Measurements from ENCODE around the gene MRPL24.

MRPL24 gene

GRCh38 chr1:156741481-156741983, 644 bp upstream of the MRPL24 start:
- H3K4me3 ChIP-seq (ENCODE audit: low read length) = no peak overlapping the region
- H3K79me1 ChIP-seq (ENCODE audit: low read length) = peaks cover 14% of the 10 kb centered on the region
- WGBS (ENCODE audit: extremely low coverage, insufficient coverage, low lambda C conversion rate) = no CpG with 5 or more reads among the region's 8 CpGs
- H3K36me3 ChIP-seq (ENCODE audit: control insufficient read depth, insufficient read depth, low read length) = peaks cover 7% of the 10 kb centered on the region
- H3K56ac ChIP-seq (ENCODE audit: low read length) = peak overlapping the region; percentile 76
- H3K79me2 ChIP-seq (ENCODE audit: control insufficient read depth, insufficient read depth, low read length) = peaks cover 21% of the 10 kb centered on the region
- H3K9ac ChIP-seq (ENCODE audit: low read length) = peak overlapping the region; percentile 2
- H4K8ac ChIP-seq (ENCODE audit: low read depth, low read length) = no peak overlapping the region
- H2AK5ac ChIP-seq (ENCODE audit: low read length) = no peak overlapping the region
- H3K23ac ChIP-seq (ENCODE audit: low read length) = no peak overlapping the region
- DNase-seq = no peak
- H2BK15ac ChIP-seq (replicated peaks; ENCODE audit: low read depth) = no peak overlapping the region
- peak overlapping the region; percentile 21 for H3K4me2 ChIP-seq (ENCODE audit: low read length)
- H3K4me1 ChIP-seq (ENCODE audit: control insufficient read depth, low read depth, low read length) = peaks cover 16% of the 10 kb centered on the region
- no peak overlapping the region for H2BK5ac ChIP-seq (ENCODE audit: low read length)
- peak overlapping the region; percentile 26 for H3K27ac ChIP-seq (ENCODE audit: low read depth, low read length)
- no peak overlapping the region for H4K5ac ChIP-seq (ENCODE audit: low read length)
- H3K4ac ChIP-seq (ENCODE audit: low read depth, low read length) = no peak overlapping the region
- H2BK120ac ChIP-seq (ENCODE audit: low read depth, low read length) = no peak overlapping the region
- H3K27me3 ChIP-seq (ENCODE audit: insufficient read depth, low read length, poor library complexity) = no peaks in the 10 kb centered on the region
- H3K18ac ChIP-seq (ENCODE audit: low read length) = peak overlapping the region; percentile 28

GRCh38 chr1:156740237-156740740, 599 bp downstream of the MRPL24 start:
- H3K18ac ChIP-seq (ENCODE audit: low read length) = no peak overlapping the region
- peak overlapping the region; percentile 94 for H3K4me2 ChIP-seq (ENCODE audit: low read length)
- peak overlapping the region; percentile 82 for H3K4me3 ChIP-seq (ENCODE audit: low read length)
- H3K4ac ChIP-seq (ENCODE audit: low read depth, low read length) = peak overlapping the region; percentile 4
- peaks cover 7% of the 10 kb centered on the region for H3K4me1 ChIP-seq (ENCODE audit: control insufficient read depth, low read depth, low read length)
- WGBS (ENCODE audit: extremely low coverage, insufficient coverage, low lambda C conversion rate) = no CpG with 5 or more reads among the region's 7 CpGs
- no peak for DNase-seq
- no peak overlapping the region for H4K8ac ChIP-seq (ENCODE audit: low read depth, low read length)
- peak overlapping the region; percentile 56 for H3K27ac ChIP-seq (ENCODE audit: low read depth, low read length)
- peak overlapping the region; percentile 76 for H3K23ac ChIP-seq (ENCODE audit: low read length)
- H3K27me3 ChIP-seq (ENCODE audit: insufficient read depth, low read length, poor library complexity) = no peaks in the 10 kb centered on the region
- peaks cover 7% of the 10 kb centered on the region for H3K36me3 ChIP-seq (ENCODE audit: control insufficient read depth, insufficient read depth, low read length)
- H3K79me1 ChIP-seq (ENCODE audit: low read length) = peaks cover 7% of the 10 kb centered on the region
- H3K56ac ChIP-seq (ENCODE audit: low read length) = peak overlapping the region; percentile 98
- H3K79me2 ChIP-seq (ENCODE audit: control insufficient read depth, insufficient read depth, low read length) = peaks cover 9% of the 10 kb centered on the region
- no peak overlapping the region for H2BK15ac ChIP-seq (replicated peaks; ENCODE audit: low read depth)
- peak overlapping the region; percentile 56 for H2BK5ac ChIP-seq (ENCODE audit: low read length)
- no peak overlapping the region for H2BK120ac ChIP-seq (ENCODE audit: low read depth, low read length)
- H2AK5ac ChIP-seq (ENCODE audit: low read length) = peak overlapping the region; percentile 96
- peak overlapping the region; percentile 72 for H4K5ac ChIP-seq (ENCODE audit: low read length)
- H3K9ac ChIP-seq (ENCODE audit: low read length) = peak overlapping the region; percentile 97

GRCh38 chr1:156738916-156739315, 2.0 kb downstream of the MRPL24 start:
- no peak overlapping the region for H2BK15ac ChIP-seq (replicated peaks; ENCODE audit: low read depth)
- no peak overlapping the region for H2BK120ac ChIP-seq (ENCODE audit: low read depth, low read length)
- no peak overlapping the region for H3K4me2 ChIP-seq (ENCODE audit: low read length)
- H3K27me3 ChIP-seq (ENCODE audit: insufficient read depth, low read length, poor library complexity) = no peaks in the 10 kb centered on the region
- no peaks in the 10 kb centered on the region for H3K79me2 ChIP-seq (ENCODE audit: control insufficient read depth, insufficient read depth, low read length)
- H3K27ac ChIP-seq (ENCODE audit: low read depth, low read length) = no peak overlapping the region
- H3K4me1 ChIP-seq (ENCODE audit: control insufficient read depth, low read depth, low read length) = peaks cover 6% of the 10 kb centered on the region
- no peak overlapping the region for H4K8ac ChIP-seq (ENCODE audit: low read depth, low read length)
- no peak overlapping the region for H3K56ac ChIP-seq (ENCODE audit: low read length)
- no peak overlapping the region for H3K4me3 ChIP-seq (ENCODE audit: low read length)
- no peak overlapping the region for H3K23ac ChIP-seq (ENCODE audit: low read length)
- no peak overlapping the region for H3K9ac ChIP-seq (ENCODE audit: low read length)
- H3K36me3 ChIP-seq (ENCODE audit: control insufficient read depth, insufficient read depth, low read length) = peaks cover 4% of the 10 kb centered on the region
- no peak overlapping the region for H2BK5ac ChIP-seq (ENCODE audit: low read length)
- WGBS (ENCODE audit: extremely low coverage, insufficient coverage, low lambda C conversion rate) = no CpG with 5 or more reads among the region's 2 CpGs
- no peak overlapping the region for H3K4ac ChIP-seq (ENCODE audit: low read depth, low read length)
- DNase-seq = no peak
- H2AK5ac ChIP-seq (ENCODE audit: low read length) = no peak overlapping the region
- no peak overlapping the region for H3K18ac ChIP-seq (ENCODE audit: low read length)
- no peaks in the 10 kb centered on the region for H3K79me1 ChIP-seq (ENCODE audit: low read length)
- H4K5ac ChIP-seq (ENCODE audit: low read length) = no peak overlapping the region

- WGBS (ENCODE audit: extremely low coverage, insufficient coverage, low lambda C conversion rate) = no CpG with 5 or more reads among the region's 10 CpGs
Observed at GRCh38 chr1:156738407-156738806, 2.5 kb downstream of the MRPL24 start.

GRCh38 chr1:156733989-156734584, 6.8 kb downstream of the MRPL24 start:
- Histone ChIP-seq H4K5ac (ENCODE audit: low read length) (no peak overlapping the region), H3K36me3 (ENCODE audit: control insufficient read depth, insufficient read depth, low read length) (peaks cover 2% of the 10 kb centered on the region)

More at GRCh38 chr1:156738407-156738806, 2.5 kb downstream of the MRPL24 start:
- no peak overlapping the region for H3K4me2 ChIP-seq (ENCODE audit: low read length)
- no peak overlapping the region for H4K5ac ChIP-seq (ENCODE audit: low read length)
- no peaks in the 10 kb centered on the region for H3K27me3 ChIP-seq (ENCODE audit: insufficient read depth, low read length, poor library complexity)
- no peak overlapping the region for H4K8ac ChIP-seq (ENCODE audit: low read depth, low read length)
- no peak overlapping the region for H3K23ac ChIP-seq (ENCODE audit: low read length)
- H3K9ac ChIP-seq (ENCODE audit: low read length) = no peak overlapping the region
- DNase-seq = no peak
- H3K27ac ChIP-seq (ENCODE audit: low read depth, low read length) = no peak overlapping the region
- peaks cover 6% of the 10 kb centered on the region for H3K4me1 ChIP-seq (ENCODE audit: control insufficient read depth, low read depth, low read length)
- no peak overlapping the region for H3K18ac ChIP-seq (ENCODE audit: low read length)
- H3K4ac ChIP-seq (ENCODE audit: low read depth, low read length) = no peak overlapping the region
- H3K79me2 ChIP-seq (ENCODE audit: control insufficient read depth, insufficient read depth, low read length) = no peaks in the 10 kb centered on the region
- H3K56ac ChIP-seq (ENCODE audit: low read length) = no peak overlapping the region
- H2BK5ac ChIP-seq (ENCODE audit: low read length) = no peak overlapping the region
- no peak overlapping the region for H3K4me3 ChIP-seq (ENCODE audit: low read length)
- H2BK15ac ChIP-seq (replicated peaks; ENCODE audit: low read depth) = no peak overlapping the region
- no peak overlapping the region for H2BK120ac ChIP-seq (ENCODE audit: low read depth, low read length)
- no peak overlapping the region for H2AK5ac ChIP-seq (ENCODE audit: low read length)
- H3K36me3 ChIP-seq (ENCODE audit: control insufficient read depth, insufficient read depth, low read length) = peaks cover 4% of the 10 kb centered on the region
- no peaks in the 10 kb centered on the region for H3K79me1 ChIP-seq (ENCODE audit: low read length)

More at GRCh38 chr1:156733989-156734584, 6.8 kb downstream of the MRPL24 start:
- H3K79me2 ChIP-seq (ENCODE audit: control insufficient read depth, insufficient read depth, low read length) = peaks cover 2% of the 10 kb centered on the region
- no peak overlapping the region for H3K4me2 ChIP-seq (ENCODE audit: low read length)
- H3K4ac ChIP-seq (ENCODE audit: low read depth, low read length) = no peak overlapping the region
- no peak overlapping the region for H3K4me3 ChIP-seq (ENCODE audit: low read length)
- no peak overlapping the region for H4K8ac ChIP-seq (ENCODE audit: low read depth, low read length)
- DNase-seq = no peak
- no peak overlapping the region for H3K9ac ChIP-seq (ENCODE audit: low read length)
- H3K23ac ChIP-seq (ENCODE audit: low read length) = no peak overlapping the region
- H2BK5ac ChIP-seq (ENCODE audit: low read length) = no peak overlapping the region
- WGBS (ENCODE audit: extremely low coverage, insufficient coverage, low lambda C conversion rate) = no CpG with 5 or more reads among the region's 20 CpGs
- H2BK120ac ChIP-seq (ENCODE audit: low read depth, low read length) = no peak overlapping the region
- no peak overlapping the region for H2AK5ac ChIP-seq (ENCODE audit: low read length)
- no peak overlapping the region for H3K56ac ChIP-seq (ENCODE audit: low read length)
- no peak overlapping the region for H3K27ac ChIP-seq (ENCODE audit: low read depth, low read length)
- H3K79me1 ChIP-seq (ENCODE audit: low read length) = peaks cover 3% of the 10 kb centered on the region
- no peaks in the 10 kb centered on the region for H3K4me1 ChIP-seq (ENCODE audit: control insufficient read depth, low read depth, low read length)
- H2BK15ac ChIP-seq (replicated peaks; ENCODE audit: low read depth) = no peak overlapping the region
- H3K27me3 ChIP-seq (ENCODE audit: insufficient read depth, low read length, poor library complexity) = no peaks in the 10 kb centered on the region
- H3K18ac ChIP-seq (ENCODE audit: low read length) = no peak overlapping the region

Data from mesendoderm (in vitro differentiated cells).